Suprapubic skin (tissue), 4 donors: ENCODE measurements around the gene PSENEN. TPM values are rescaled to one million over a fixed set of nuclear protein-coding genes. Genes with fewer than 3 reads are reported as not detected.

ENCODE experiments used
- DNase-seq, 2 donors: peaks; one replicate each; pipeline ENCODE4 v3.0.0-alpha.2; 2019; ENCODE audit warnings: low spot score in 2 of 2
- H3K27ac ChIP-seq: fragments of 200-600 bp; sonication (generic); one replicate; pipeline ENCODE4 v1.5.1; 2019
- H3K27me3 ChIP-seq: fragments of 200-600 bp; sonication (generic); one replicate; pipeline ENCODE4 v1.5.1; 2019
- H3K36me3 ChIP-seq: fragments of 200-600 bp; sonication (generic); one replicate; pipeline ENCODE4 v1.5.1; 2019
- H3K4me1 ChIP-seq: fragments of 200-600 bp; sonication (generic); one replicate; pipeline ENCODE4 v1.5.1; 2019
- H3K4me3 ChIP-seq: fragments of 200-600 bp; sonication (generic); one replicate; pipeline ENCODE4 v1.5.1; 2019; ENCODE audit warnings: mild to moderate bottlenecking
- H3K9me3 ChIP-seq: fragments of 200-600 bp; sonication (generic); one replicate; pipeline ENCODE4 v1.5.1; 2019
- EP300 ChIP-seq: sonication (generic); formaldehyde crosslinking; IDR thresholded peaks from one replicate; pipeline ENCODE4 v1.6.1; 2017; ENCODE audit warnings: antibody characterized with exemption
- POLR2A ChIP-seq, 2 donors: fragments of 450-650 bp; IDR thresholded peaks; one replicate each; pipeline ENCODE4 v1.6.1; 2017; ENCODE audit warnings: antibody characterized with exemption in 2 of 2, mild to moderate bottlenecking in 2 of 2, moderate library complexity in 2 of 2
- POLR2AphosphoS5 ChIP-seq, 3 donors: sonication (generic); formaldehyde crosslinking; IDR thresholded peaks; one replicate each; pipeline ENCODE4 v1.6.1; 2017; ENCODE audit warnings: antibody characterized with exemption in 3 of 3
- WGBS: methylation state at CpG from one replicate; pipeline ENCODE4 v1.1.5; 2018; 5-methylcytosine and 5-hydroxymethylcytosine counted together
- total RNA-seq, 4 donors: library from RNA; depleted of rRNA; stranded (reverse); fragments of >200 nt; gene quantifications; one replicate each; pipeline ENCODE4 v1.1.0, GENCODE V29; 2016
- TF ChIP-seq, protein P1 (sequence below), 2 donors: fragments of 200-600 bp in 1 of 2; fragments of 450-650 bp in 1 of 2; sonication (generic) in 1 of 2; IDR thresholded peaks; one replicate each; pipeline ENCODE4 v1.5.1; 2016 to 2019; ENCODE audit warnings: antibody characterized with exemption in 2 of 2, mild to moderate bottlenecking in 1 of 2, moderate library complexity in 1 of 2

PSENEN gene
- total RNA-seq, 4 donors from 2014 or later, result 27.1 to 57.2 (median 42.4) TPM

DNA sequence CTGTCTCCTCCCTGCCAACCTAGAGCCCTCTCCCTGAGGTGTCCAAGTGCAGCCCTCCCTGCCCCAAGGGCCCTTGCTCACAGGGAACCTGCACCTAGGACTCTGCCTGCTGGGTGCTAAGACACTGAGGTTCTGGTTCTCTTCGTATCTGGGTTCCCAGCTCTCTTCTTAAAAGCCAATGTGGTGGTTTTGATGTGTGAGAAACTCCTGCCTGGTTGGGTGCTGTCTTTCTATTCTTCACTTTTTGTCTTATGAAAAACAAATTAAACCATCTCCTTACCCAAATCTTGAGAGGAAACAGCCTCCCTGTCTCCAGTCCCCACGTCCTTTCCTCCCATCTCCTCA lies 32.0 kb upstream of the PSENEN start:
- TF ChIP-seq POLR2A (IDR thresholded peaks at IDR 0.05) (no peak), EP300 (no peak)
- WGBS, result 72% methylated on average over 2 of the region's 2 CpGs
- H3K4me1 ChIP-seq, result peaks cover 18% of the 10 kb centered on the region
- H3K4me3 ChIP-seq, result no peak overlapping the region
- no peaks in the 10 kb centered on the region for H3K36me3 ChIP-seq
- DNase-seq, result no peak
- H3K9me3 ChIP-seq, result no peaks in the 10 kb centered on the region
- H3K27me3 ChIP-seq, result no peaks in the 10 kb centered on the region
- H3K27ac ChIP-seq, result no peak overlapping the region

DNA sequence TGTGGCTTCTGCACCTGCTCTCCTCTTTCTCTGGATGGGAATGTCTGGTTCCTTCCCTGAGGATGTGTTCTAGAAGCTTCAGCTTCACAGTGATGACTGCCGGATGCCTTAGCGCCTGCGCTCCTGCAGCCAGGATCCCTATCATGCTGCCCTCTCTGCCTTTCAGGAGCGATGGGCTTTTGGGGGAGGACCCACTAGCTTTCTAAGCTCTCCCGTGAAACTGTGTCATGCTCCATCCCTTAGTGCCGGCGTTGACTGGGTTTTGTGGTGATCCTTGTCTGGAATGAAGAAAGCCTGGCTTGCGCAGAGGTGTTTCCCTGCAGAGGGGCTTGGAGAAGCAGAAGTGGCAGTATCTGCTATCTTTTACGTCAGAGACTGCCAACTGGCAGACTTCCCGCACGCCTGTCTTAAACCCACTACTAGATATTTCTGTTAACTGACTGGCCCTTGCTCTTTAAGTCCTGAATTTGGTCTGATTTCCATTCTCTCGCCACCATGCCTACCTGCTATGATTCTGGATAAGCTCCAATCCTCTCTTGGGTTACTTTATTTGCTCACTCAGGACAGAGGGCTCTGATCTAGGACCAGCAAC lies 31.5 kb upstream of the PSENEN start:
- TF ChIP-seq, protein P1, sequence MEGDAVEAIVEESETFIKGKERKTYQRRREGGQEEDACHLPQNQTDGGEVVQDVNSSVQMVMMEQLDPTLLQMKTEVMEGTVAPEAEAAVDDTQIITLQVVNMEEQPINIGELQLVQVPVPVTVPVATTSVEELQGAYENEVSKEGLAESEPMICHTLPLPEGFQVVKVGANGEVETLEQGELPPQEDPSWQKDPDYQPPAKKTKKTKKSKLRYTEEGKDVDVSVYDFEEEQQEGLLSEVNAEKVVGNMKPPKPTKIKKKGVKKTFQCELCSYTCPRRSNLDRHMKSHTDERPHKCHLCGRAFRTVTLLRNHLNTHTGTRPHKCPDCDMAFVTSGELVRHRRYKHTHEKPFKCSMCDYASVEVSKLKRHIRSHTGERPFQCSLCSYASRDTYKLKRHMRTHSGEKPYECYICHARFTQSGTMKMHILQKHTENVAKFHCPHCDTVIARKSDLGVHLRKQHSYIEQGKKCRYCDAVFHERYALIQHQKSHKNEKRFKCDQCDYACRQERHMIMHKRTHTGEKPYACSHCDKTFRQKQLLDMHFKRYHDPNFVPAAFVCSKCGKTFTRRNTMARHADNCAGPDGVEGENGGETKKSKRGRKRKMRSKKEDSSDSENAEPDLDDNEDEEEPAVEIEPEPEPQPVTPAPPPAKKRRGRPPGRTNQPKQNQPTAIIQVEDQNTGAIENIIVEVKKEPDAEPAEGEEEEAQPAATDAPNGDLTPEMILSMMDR (IDR thresholded peaks at IDR 0.05), result no peak
- no peak for TF ChIP-seq POLR2AphosphoS5 (IDR thresholded peaks at IDR 0.05)
- TF ChIP-seq EP300, result no peak
- TF ChIP-seq POLR2A (IDR thresholded peaks at IDR 0.05), result no peak
- no peak for DNase-seq
- no peak overlapping the region for H3K27ac ChIP-seq
- no peaks in the 10 kb centered on the region for H3K36me3 ChIP-seq
- H3K4me3 ChIP-seq, result no peak overlapping the region
- H3K9me3 ChIP-seq, result no peaks in the 10 kb centered on the region
- peaks cover 24% of the 10 kb centered on the region for H3K4me1 ChIP-seq
- 83% methylated on average over 12 of the region's 12 CpGs for WGBS
- no peaks in the 10 kb centered on the region for H3K27me3 ChIP-seq

DNA sequence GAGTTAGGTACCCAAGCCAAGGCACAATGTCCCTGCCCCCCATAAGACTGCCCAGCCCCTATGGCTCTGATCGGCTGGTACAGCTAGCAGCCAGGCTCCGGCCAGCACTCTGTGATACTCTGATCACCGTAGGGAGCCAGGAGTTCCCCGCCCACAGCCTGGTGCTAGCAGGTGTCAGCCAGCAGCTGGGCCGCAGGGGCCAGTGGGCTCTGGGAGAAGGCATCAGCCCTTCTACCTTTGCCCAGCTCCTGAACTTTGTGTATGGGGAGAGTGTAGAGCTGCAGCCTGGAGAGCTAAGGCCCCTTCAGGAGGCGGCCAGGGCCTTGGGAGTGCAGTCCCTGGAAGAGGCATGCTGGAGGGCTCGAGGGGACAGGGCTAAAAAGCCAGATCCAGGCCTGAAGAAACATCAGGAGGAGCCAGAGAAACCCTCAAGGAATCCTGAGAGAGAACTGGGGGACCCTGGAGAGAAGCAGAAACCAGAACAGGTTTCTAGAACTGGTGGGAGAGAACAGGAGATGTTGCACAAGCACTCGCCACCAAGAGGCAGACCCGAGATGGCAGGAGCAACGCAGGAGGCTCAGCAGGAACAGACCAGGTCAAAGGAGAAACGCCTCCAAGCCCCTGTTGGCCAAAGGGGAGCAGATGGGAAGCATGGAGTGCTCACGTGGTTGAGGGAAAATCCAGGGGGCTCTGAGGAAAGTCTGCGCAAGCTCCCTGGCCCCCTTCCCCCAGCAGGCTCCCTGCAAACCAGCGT lies 30.7 kb upstream of the PSENEN start:
- Histone ChIP-seq H3K36me3 (no peaks in the 10 kb centered on the region), H3K27ac (no peak overlapping the region), H3K27me3 (no peaks in the 10 kb centered on the region), H3K9me3 (no peaks in the 10 kb centered on the region), H3K4me1 (peaks cover 31% of the 10 kb centered on the region), H3K4me3 (no peak overlapping the region)
- DNase-seq, result peak in 1 of 2 donors; percentile 76
- WGBS, result 75% methylated on average over 14 of the region's 14 CpGs
- TF ChIP-seq POLR2A (IDR thresholded peaks at IDR 0.05) (no peak), POLR2AphosphoS5 (IDR thresholded peaks at IDR 0.05) (no peak), EP300 (no peak)
- TF ChIP-seq, protein P1 (IDR thresholded peaks at IDR 0.05), result no peak

DNA sequence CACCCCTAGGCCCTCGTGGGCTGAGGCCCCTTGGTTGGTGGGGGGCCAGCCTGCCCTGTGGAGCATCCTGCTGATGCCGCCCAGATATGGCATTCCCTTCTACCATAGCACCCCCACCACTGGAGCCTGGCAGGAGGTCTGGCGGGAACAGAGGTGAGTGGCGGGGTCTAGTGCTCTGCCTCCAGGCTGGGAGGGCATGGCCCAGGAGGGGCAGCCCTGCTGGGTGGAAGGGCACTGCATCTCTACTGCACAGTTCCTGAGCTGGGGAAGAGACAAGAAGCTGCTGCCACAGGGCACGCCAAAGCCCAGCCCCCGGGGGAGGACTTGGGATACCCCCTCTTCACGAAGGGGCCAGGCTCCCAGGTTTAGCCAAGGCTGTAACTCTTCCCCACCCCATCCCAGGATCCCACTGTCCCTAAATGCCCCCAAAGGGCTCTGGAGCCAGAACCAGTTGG lies 30.1 kb upstream of the PSENEN start:
- TF ChIP-seq, protein P1 (IDR thresholded peaks at IDR 0.05), result no peak
- TF ChIP-seq POLR2AphosphoS5 (IDR thresholded peaks at IDR 0.05), result no peak
- TF ChIP-seq EP300, result no peak
- no peak for TF ChIP-seq POLR2A (IDR thresholded peaks at IDR 0.05)
- peak in 1 of 2 donors; percentile 70 for DNase-seq
- Histone ChIP-seq H3K27ac (no peak overlapping the region), H3K4me3 (peak overlapping the region; percentile 89), H3K4me1 (peaks cover 34% of the 10 kb centered on the region), H3K9me3 (no peaks in the 10 kb centered on the region), H3K36me3 (peaks cover 2% of the 10 kb centered on the region), H3K27me3 (no peaks in the 10 kb centered on the region)
- 92% methylated on average over 2 of the region's 7 CpGs for WGBS

DNA sequence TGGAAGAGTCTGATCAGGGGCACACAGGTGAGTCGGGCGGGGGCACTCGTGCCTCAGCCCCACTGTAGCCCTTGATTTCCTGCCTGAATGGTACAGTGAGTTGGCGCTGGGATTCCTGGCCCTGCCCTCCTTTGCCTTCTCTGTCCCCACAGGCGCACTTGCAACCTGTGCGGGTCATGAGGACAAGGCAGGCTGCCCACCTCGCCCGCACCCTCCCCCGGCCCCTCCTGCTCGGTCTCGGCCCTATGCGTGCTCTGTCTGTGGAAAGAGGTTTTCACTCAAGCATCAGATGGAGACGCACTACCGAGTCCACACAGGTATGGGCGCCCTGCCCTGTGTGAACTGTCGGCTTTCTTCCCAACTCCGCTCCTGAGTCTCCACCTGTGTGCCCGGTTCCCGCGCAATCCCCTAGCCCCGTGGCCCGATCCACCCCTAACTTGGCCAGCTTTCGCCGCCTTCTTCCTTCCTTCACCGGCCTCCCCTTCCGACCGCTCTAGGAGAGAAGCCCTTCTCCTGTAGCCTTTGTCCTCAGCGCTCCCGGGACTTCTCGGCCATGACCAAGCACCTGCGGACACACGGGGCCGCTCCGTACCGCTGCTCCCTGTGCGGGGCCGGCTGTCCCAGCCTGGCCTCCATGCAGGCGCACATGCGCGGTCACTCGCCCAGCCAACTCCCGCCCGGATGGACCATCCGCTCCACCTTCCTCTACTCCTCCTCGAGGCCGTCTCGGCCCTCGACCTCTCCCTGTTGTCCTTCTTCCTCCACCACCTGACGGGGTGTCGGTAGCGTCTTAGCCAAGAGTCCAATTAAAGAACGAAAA lies 29.3 kb upstream of the PSENEN start:
- Histone ChIP-seq H3K27ac (peak overlapping the region; percentile 91), H3K27me3 (no peaks in the 10 kb centered on the region), H3K4me3 (peak overlapping the region; percentile 89), H3K36me3 (peaks cover 10% of the 10 kb centered on the region), H3K9me3 (no peaks in the 10 kb centered on the region), H3K4me1 (peaks cover 34% of the 10 kb centered on the region)
- DNase-seq, result peak in 1 of 2 donors; percentile 81
- WGBS, result 1% methylated on average over 34 of the region's 52 CpGs
- TF ChIP-seq POLR2AphosphoS5 (IDR thresholded peaks at IDR 0.05) (no peak), POLR2A (IDR thresholded peaks at IDR 0.05) (no peak), EP300 (no peak)
- TF ChIP-seq, protein P1 (IDR thresholded peaks at IDR 0.05), result no peak
